Measurements from ENCODE around the gene EIPR1. TPM values are rescaled to one million over a fixed set of nuclear protein-coding genes. Genes with fewer than 3 reads are reported as not detected.

EIPR1 gene
- total and polyA plus RNA-seq, 2 of the 4 experiments (the other 2 are of a cell fraction), result 46.5 to 67.4 TPM

DNA sequence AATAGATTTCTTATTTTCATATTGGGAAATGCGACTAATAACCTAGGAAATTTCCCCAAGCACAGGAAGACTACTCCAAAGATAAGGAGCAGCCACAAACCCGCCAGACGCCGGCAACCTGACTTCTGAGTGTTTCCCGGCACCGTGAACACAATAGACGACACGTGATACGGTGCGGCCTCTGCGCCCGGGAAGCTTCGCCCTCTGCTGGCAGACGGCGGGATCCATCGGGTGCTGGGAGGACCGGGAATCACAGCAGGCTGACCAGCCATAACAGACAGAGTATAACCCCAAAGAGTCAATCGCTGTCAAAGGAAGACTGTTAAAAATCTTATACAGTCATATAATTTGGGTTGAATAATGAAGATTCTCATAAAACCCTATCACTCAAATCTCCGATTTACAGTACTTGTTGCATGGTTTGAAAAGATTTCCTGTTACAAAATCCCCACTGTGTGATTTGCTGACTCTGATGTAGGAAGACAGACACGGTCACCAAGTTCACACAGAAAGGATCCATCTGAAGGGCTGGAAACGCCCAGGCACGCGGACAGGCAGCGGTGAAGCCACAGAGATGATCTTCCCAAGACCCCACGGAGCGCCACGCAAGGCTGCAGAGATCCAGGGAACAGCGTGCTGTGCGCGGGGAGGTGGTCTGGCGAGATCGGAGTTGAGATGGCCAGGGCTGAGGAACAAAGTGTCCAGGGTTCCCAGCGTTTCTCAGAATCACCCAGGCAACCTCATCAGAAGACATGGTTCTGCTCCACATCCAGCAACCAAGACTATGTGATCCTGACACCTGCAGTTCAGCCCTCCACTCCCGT is 73.8 kb downstream of the EIPR1 start:
- Histone ChIP-seq H3K18ac (ENCODE audit: low read depth, low read length) (no peak overlapping the region), H3K79me1 (ENCODE audit: low read depth in 1 of 2, low read length in 2 of 2) (peaks cover 8 to 9% of the 10 kb centered on the region in 2 experiments; a peak in 3 of 4 replicates), H2AFZ (replicated peaks; ENCODE audit: low read length, poor library complexity) (peak overlapping the region; percentile 77), H3K4ac (ENCODE audit: low read depth, low read length) (0 out of 2 replicates have a peak overlapping the region, but pooled peaks have one; percentile 33), H4K8ac (ENCODE audit: low read depth in 2 of 2, low read length in 2 of 2) (peak overlapping the region in 1 of 2 experiments; percentile 33; a peak in 2 of 4 replicates), H3K27me3 (ENCODE audit: control insufficient read depth, insufficient read depth, low read length) (no peaks in the 10 kb centered on the region), H4K20me1 (ENCODE audit: insufficient read depth, low read length) (no peaks in the 10 kb centered on the region), H3K14ac (replicated peaks; ENCODE audit: low read depth, low read length) (0 out of 2 replicates have a peak overlapping the region, but pooled peaks have one; percentile 3), H3K36me3 (ENCODE audit: control insufficient read depth, insufficient read depth, low read length) (no peaks in the 10 kb centered on the region), H3K4me3 (ENCODE audit: insufficient read depth, low read depth, low read length) (no peak overlapping the region), H4K91ac (ENCODE audit: insufficient read depth, low read depth, low read length) (no peak overlapping the region), H3K27ac (ENCODE audit: insufficient read depth, low read length) (no peak overlapping the region), H3K9me3 (ENCODE audit: control insufficient read depth, insufficient read depth, low read length) (no peaks in the 10 kb centered on the region), H3K4me2 (ENCODE audit: low read depth, low read length) (peak overlapping the region; percentile 15; the same call in 1 of the 2 replicates), H2BK15ac (ENCODE audit: low read depth, low read length) (no peak overlapping the region), H3K23ac (ENCODE audit: low read depth, low read length) (no peak overlapping the region), H3K9ac (ENCODE audit: low read depth, low read length) (no peak overlapping the region), H3K9me1 (ENCODE audit: insufficient read depth, low read length) (no peaks in the 10 kb centered on the region), H2AK9ac (replicated peaks; ENCODE audit: low read depth, low read length, poor library complexity) (peak overlapping the region; percentile 56), H3K4me1 (ENCODE audit: control insufficient read depth, insufficient read depth, low read length) (no peaks in the 10 kb centered on the region), H2AK5ac (ENCODE audit: low read depth, low read length) (no peak overlapping the region), H3K56ac (ENCODE audit: extremely low read depth, insufficient read depth, low read length) (no peak overlapping the region), H2BK5ac (ENCODE audit: low read depth, low read length, poor library complexity, severe bottlenecking) (no peak overlapping the region), H2BK120ac (ENCODE audit: low read depth, low read length) (no peak overlapping the region), H2BK20ac (ENCODE audit: low read depth, low read length) (no peak overlapping the region), H4K5ac (ENCODE audit: low read depth, low read length) (no peak overlapping the region; the same call in 1 of the 2 replicates)
- ATAC-seq (ENCODE audit: low read depth), result peak; percentile 99
- BruUV-seq (replicated peaks), result no TSS peak
- DNase-seq, result peak; percentile 77
- in situ Hi-C loops (cut with MboI; ENCODE audit: low sequenced_read_pairs) (no loop called here), intact Hi-C loops (cut with micrococcal nuclease) (loop anchor here (1.0 kb wide), 1 partner anchor 1417 kb away; no protein-coding TSS in a partner anchor), dilution Hi-C loops (cut with HindIII; ENCODE audit: low sequenced_read_pairs, unreplicated experiment) (no loop called here)
- WGBS, 2 experiments (ENCODE audit: extremely low coverage in 2 of 2, insufficient read length in 1 of 2), result 44% methylated on average over 17 of the region's 34 CpGs; no CpG with 5 or more reads in 1 of the 2 experiments
- POLR2A ChIA-PET (ENCODE audit: unreplicated experiment), result no interaction called here
- TF ChIP-seq SMC3 (IDR thresholded peaks at IDR 0.05; ENCODE audit: low read depth, low read length) (peak; percentile 74), POLR2A (IDR thresholded peaks at IDR 0.05; ENCODE audit: low read depth, low read length) (no peak), CHD1 (IDR thresholded peaks at IDR 0.05; ENCODE audit: low read depth, low read length) (no peak), FOS (IDR thresholded peaks at IDR 0.05; ENCODE audit: low read depth, low read length) (no peak), MAFK (IDR thresholded peaks at IDR 0.05; ENCODE audit: low read depth, low read length) (no peak), MAZ (IDR thresholded peaks at IDR 0.05; ENCODE audit: borderline replicate concordance, low read depth, low read length) (peak; percentile 49; the same call in 1 of the 2 replicates), RAD21 (IDR thresholded peaks at IDR 0.05; ENCODE audit: low read length) (peak; percentile 84), BHLHE40 (IDR thresholded peaks at IDR 0.05; ENCODE audit: low read depth, low read length) (peak; percentile 89)
- TF ChIP-seq, protein P1, sequence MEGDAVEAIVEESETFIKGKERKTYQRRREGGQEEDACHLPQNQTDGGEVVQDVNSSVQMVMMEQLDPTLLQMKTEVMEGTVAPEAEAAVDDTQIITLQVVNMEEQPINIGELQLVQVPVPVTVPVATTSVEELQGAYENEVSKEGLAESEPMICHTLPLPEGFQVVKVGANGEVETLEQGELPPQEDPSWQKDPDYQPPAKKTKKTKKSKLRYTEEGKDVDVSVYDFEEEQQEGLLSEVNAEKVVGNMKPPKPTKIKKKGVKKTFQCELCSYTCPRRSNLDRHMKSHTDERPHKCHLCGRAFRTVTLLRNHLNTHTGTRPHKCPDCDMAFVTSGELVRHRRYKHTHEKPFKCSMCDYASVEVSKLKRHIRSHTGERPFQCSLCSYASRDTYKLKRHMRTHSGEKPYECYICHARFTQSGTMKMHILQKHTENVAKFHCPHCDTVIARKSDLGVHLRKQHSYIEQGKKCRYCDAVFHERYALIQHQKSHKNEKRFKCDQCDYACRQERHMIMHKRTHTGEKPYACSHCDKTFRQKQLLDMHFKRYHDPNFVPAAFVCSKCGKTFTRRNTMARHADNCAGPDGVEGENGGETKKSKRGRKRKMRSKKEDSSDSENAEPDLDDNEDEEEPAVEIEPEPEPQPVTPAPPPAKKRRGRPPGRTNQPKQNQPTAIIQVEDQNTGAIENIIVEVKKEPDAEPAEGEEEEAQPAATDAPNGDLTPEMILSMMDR (conservative IDR thresholded peaks at IDR 0.05; ENCODE audit: low read depth, low read length), result peak; percentile 94
- TF ChIP-seq, protein P2, sequence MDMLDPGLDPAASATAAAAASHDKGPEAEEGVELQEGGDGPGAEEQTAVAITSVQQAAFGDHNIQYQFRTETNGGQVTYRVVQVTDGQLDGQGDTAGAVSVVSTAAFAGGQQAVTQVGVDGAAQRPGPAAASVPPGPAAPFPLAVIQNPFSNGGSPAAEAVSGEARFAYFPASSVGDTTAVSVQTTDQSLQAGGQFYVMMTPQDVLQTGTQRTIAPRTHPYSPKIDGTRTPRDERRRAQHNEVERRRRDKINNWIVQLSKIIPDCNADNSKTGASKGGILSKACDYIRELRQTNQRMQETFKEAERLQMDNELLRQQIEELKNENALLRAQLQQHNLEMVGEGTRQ (IDR thresholded peaks at IDR 0.05; ENCODE audit: low read depth, low read length), result peak; percentile 95
- CTCF ChIA-PET, result no interaction called here

All from IMR-90 (cell line).